Measurements from ENCODE around the gene CPEB4.

The CPEB4 gene

GRCh38 chr5:173946323-173946722 lies 58.2 kb downstream of the CPEB4 start:
- Histone ChIP-seq H3K36me3 (replicated peaks; ENCODE audit: low read depth, low read length) (peaks cover 17% of the 10 kb centered on the region), H3K79me2 (ENCODE audit: low read length) (no peaks in the 10 kb centered on the region), H3K9ac (ENCODE audit: low read length) (no peak overlapping the region), H3K4me2 (ENCODE audit: low read length) (peak overlapping the region; percentile 45; the same call in 1 of the 2 replicates), H2AFZ (ENCODE audit: low read depth, low read length) (no peak overlapping the region), H3K27me3 (ENCODE audit: low read depth, low read length) (no peaks in the 10 kb centered on the region), H3K4me3 (ENCODE audit: low read length) (no peak overlapping the region), H3K9me3 (ENCODE audit: insufficient read depth, low read length) (no peaks in the 10 kb centered on the region), H4K20me1 (ENCODE audit: insufficient read depth, low read length) (no peaks in the 10 kb centered on the region), H3K27ac (ENCODE audit: low read length) (peak overlapping the region; percentile 11; the same call in 1 of the 2 replicates), H3K4me1 (ENCODE audit: low read length) (peaks cover 58% of the 10 kb centered on the region)
- TF ChIP-seq EZH2phosphoT487 (IDR thresholded peaks at IDR 0.05; ENCODE audit: low read depth) (no peak), CTCF (IDR thresholded peaks at IDR 0.05; ENCODE audit: low read depth, low read length) (no peak)

GRCh38 chr5:173950829-173951228 lies 62.7 kb downstream of the CPEB4 start:
- Histone ChIP-seq H2AFZ (ENCODE audit: low read depth, low read length) (no peak overlapping the region), H3K4me3 (ENCODE audit: low read length) (no peak overlapping the region), H3K79me2 (ENCODE audit: low read length) (no peaks in the 10 kb centered on the region), H3K9me3 (ENCODE audit: insufficient read depth, low read length) (no peaks in the 10 kb centered on the region), H3K4me1 (ENCODE audit: low read length) (peaks cover 53% of the 10 kb centered on the region), H3K9ac (ENCODE audit: low read length) (no peak overlapping the region), H3K36me3 (replicated peaks; ENCODE audit: low read depth, low read length) (peaks cover 42% of the 10 kb centered on the region), H3K27ac (ENCODE audit: low read length) (no peak overlapping the region), H4K20me1 (ENCODE audit: insufficient read depth, low read length) (no peaks in the 10 kb centered on the region), H3K27me3 (ENCODE audit: low read depth, low read length) (no peaks in the 10 kb centered on the region), H3K4me2 (ENCODE audit: low read length) (no peak overlapping the region)
- TF ChIP-seq EZH2phosphoT487 (IDR thresholded peaks at IDR 0.05; ENCODE audit: low read depth), result no peak
- no peak for TF ChIP-seq CTCF (IDR thresholded peaks at IDR 0.05; ENCODE audit: low read depth, low read length)

- H2AFZ ChIP-seq (ENCODE audit: low read depth, low read length), result no peak overlapping the region
- no peaks in the 10 kb centered on the region for H3K27me3 ChIP-seq (ENCODE audit: low read depth, low read length)
- no peak overlapping the region for H3K4me3 ChIP-seq (ENCODE audit: low read length)
- H3K4me1 ChIP-seq (ENCODE audit: low read length), result peaks cover 25% of the 10 kb centered on the region
- peaks cover 37% of the 10 kb centered on the region for H3K36me3 ChIP-seq (replicated peaks; ENCODE audit: low read depth, low read length)
- TF ChIP-seq CTCF (IDR thresholded peaks at IDR 0.05; ENCODE audit: low read depth, low read length) (no peak), EZH2phosphoT487 (IDR thresholded peaks at IDR 0.05; ENCODE audit: low read depth) (no peak)
- no peak overlapping the region for H3K27ac ChIP-seq (ENCODE audit: low read length)
- no peak overlapping the region for H3K4me2 ChIP-seq (ENCODE audit: low read length)
- H3K9me3 ChIP-seq (ENCODE audit: insufficient read depth, low read length), result no peaks in the 10 kb centered on the region
- H3K79me2 ChIP-seq (ENCODE audit: low read length), result no peaks in the 10 kb centered on the region
- no peaks in the 10 kb centered on the region for H4K20me1 ChIP-seq (ENCODE audit: insufficient read depth, low read length)
- H3K9ac ChIP-seq (ENCODE audit: low read length), result no peak overlapping the region
Measured at GRCh38 chr5:173953528-173954090, 65.5 kb downstream of the CPEB4 start.

GRCh38 chr5:173954671-173955521 lies 66.7 kb downstream of the CPEB4 start:
- Histone ChIP-seq H3K4me1 (ENCODE audit: low read length) (peaks cover 12% of the 10 kb centered on the region), H2AFZ (ENCODE audit: low read depth, low read length) (no peak overlapping the region), H3K36me3 (replicated peaks; ENCODE audit: low read depth, low read length) (peaks cover 35% of the 10 kb centered on the region), H3K79me2 (ENCODE audit: low read length) (no peaks in the 10 kb centered on the region), H4K20me1 (ENCODE audit: insufficient read depth, low read length) (no peaks in the 10 kb centered on the region), H3K4me3 (ENCODE audit: low read length) (no peak overlapping the region), H3K27me3 (ENCODE audit: low read depth, low read length) (no peaks in the 10 kb centered on the region), H3K4me2 (ENCODE audit: low read length) (peak overlapping the region; percentile 39), H3K9me3 (ENCODE audit: insufficient read depth, low read length) (no peaks in the 10 kb centered on the region), H3K27ac (ENCODE audit: low read length) (no peak overlapping the region), H3K9ac (ENCODE audit: low read length) (no peak overlapping the region)
- no peak for TF ChIP-seq EZH2phosphoT487 (IDR thresholded peaks at IDR 0.05; ENCODE audit: low read depth)
- no peak for TF ChIP-seq CTCF (IDR thresholded peaks at IDR 0.05; ENCODE audit: low read depth, low read length)

Measured in OCI-LY3 (cell line).